HG02610 (cell line): ENCODE data around the gene LMX1B.
"Not testable (repeated sequence)": the region's sequence is repeated elsewhere in the genome, so short reads cannot be mapped to it uniquely, and the experiment has no call there.

Experiments used
- ATAC-seq: cut with Tn5 transposase; IDR thresholded peaks from one replicate; pipeline ENCODE4 v1.9.1; 2021; ENCODE audit warnings: mild to moderate bottlenecking, moderate library complexity; ENCODE audit not compliant: unreplicated experiment

LMX1B gene

DNA sequence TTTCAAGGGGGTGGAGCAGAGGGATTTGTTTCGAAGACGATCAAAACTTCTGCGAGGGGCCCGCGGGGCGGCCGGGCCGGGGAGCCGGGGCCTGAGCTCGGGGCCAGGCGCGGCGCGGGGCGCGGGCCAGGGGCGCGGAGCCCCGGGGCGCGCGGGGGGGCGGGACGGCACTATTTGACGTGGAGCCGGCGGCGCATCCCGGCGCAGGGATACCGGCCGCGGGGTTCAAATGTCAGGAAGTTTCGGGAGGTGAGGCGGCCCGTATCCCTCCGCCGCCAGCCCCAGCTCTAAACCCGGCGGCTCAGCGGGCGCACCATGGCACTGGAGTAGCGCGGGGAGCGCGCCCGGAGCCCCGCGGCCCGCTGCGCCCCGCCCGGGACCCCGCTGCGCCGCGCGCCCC is at the start of gene LMX1B:
Gene LMX1B, plus strand, starts transcription at position 278 of the 400 bp plus-strand sequence. CDS start 522 bp downstream, outside the sequence.
- no peak for ATAC-seq

DNA sequence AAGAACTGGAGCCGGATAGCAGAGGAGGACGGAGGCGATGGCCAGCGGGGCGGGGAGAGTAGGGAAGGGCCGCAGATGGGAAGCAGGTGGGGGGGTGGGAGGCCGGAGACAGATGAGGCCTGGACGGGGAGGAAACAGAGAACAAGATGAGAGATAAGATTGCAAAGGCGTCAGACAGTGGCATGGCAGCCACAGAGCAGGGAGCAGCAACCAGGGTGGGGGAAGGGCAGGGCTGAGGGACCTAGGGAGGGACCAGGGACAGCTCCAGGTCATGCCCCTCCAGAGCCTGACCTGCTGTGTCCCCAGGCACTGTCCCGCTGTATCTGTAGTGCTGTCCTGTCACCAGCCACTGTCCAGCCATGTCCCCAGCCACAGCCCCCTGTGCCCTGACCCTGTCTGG is 49.6 kb upstream of the LMX1B start:
- no peak for ATAC-seq

DNA sequence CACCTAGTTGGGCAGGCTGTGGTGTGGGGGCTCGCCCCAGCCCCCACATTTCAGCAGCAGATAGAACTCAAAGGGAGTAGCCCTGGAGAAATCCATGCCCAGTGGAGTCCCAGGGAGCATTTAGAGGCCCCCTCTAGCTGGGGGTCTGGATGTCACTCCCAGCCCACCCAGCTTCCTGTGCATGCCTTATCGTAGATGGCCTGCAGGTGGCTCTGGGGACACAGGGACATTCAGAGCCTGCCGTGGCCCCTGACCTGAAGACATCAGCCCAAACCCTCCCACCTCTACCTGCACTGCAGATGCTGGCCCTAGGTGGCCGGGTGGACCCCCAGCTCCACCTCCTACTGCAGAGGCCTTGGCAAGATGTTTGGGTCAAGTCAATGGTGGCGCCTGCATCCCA is 49.0 kb upstream of the LMX1B start:
- no peak for ATAC-seq

DNA sequence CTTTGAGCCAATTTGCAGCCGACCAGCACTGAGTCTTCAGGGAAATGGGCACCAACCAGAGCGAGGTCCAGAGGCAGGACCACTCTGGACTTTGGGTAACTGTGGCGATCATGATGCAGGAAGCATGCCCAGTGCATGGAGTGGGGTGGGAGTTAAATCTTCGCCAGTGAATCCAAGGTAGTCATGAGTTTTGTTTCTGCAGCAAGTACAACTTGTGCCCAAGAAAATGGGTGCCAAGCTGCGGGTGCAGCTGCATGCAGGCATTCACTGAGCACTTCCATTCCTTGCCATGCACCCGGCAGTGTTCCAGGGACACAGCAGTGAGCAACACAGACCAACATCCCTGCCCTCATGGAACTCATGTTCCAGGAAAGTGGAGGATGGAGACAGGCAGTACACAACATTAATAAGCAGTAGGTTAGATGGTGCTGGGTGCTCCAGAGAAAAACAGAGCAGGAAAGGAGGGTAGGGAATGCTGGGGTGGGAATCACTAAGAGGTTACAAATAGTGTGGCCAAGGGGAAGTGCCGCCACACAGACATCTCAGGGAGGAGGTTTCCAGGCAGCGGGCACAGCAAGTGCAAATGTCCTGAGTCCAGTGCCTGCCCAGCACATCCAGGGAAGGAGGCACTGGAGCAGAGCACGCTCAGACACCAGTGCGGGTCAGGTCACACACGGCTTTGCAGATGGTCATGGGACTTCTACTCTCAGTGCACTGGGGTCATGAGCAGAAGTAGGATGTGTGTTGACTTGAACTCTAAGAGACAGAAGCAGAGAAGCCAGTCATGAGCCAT is 48.2 kb upstream of the LMX1B start:
- no peak for ATAC-seq

DNA sequence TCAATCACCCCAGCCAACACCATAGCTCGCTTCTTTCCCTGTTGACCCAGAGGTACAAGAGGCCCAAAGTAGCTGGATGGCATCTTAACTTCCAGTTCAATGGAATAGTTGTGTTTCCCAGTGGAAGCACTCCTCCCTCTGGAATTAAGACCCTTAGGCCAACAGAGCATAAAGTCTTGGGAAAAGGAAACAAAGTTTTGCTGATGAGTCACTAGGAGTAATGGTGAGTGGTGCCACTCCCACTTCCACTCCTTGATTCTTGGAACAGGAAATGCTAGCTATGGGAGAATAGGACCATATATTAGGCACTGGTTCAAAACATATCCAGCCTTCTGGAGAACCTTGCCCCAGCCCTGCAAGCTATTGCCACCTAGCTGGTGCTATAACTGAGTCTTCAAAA is 44.7 kb upstream of the LMX1B start:
- no peak for ATAC-seq

DNA sequence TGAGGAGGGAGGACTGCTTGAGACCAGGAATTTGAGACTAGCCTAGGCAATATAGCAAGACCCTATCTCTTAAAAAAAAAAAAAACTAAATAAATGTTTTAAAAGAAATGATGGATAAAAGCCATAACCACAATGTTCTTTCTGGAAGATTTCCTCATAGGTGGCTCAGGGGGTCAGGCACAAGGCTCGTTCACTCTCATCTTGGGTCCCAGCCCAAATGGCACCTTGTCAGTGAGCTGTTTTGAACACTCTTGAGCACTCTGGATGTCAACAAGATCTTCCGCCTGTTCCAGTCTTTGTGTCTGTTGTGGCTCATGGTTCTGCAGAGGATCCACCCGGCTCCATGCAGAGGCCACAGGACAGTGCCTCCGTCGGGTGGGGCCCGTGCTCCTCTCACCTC is 35.7 kb upstream of the LMX1B start:
- ATAC-seq, result no peak

DNA sequence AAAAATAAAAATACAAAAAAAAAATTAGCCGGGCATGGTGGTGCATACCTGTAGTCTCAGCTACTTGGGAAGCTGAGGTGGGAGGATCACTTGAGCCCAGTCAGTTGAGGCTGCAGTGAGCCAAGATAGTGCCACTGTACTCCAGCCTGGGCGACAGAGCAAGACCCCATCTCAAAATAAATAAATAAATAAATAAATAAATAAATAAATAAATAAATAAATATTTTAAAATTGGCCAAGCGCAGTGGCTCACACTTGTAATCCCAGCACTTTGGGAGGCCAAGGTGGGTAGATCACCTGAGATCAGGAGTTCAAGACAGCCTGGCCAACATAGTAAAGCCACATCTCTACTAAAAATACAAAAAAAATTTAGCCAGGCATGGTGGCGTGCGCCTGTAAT is 33.4 kb upstream of the LMX1B start:
- not testable (repeated sequence) for ATAC-seq

DNA sequence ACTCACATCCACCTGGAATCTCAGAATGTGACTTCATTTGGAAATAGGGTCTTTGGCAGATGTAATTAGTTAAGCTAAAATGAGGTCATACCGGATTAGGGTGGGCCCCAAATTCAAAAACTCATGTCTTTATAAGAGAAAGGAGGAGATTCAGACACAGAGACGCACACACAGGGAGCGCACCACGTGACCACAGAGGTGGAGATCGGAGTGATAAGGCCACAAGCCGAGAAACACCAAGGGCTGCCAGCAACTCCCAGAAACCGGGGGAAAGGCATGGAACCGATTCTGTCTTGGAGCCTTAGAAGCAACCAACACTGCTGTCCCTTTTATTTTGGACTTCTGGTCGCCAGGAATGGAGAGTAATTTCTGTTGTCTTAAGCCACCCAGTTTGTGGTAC is 31.8 kb upstream of the LMX1B start:
- ATAC-seq, result no peak

DNA sequence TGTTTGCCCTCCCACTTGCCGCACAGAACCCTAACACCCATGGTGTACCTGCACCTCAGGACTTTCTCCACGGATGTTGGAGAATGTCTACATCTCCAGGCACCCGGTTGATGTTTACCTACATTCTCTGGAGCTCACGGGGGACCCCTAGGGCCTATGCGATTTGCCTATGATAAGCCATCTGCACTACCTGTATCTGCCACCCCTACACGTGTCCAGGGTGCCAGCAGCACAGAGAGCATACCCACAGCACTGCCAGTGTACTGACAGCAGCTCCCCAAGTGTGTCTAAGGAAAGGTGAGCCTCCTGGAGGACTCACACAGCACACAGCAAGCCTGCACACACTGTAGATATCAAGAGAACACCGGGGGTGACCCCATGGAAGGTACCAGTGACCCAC is 31.3 kb upstream of the LMX1B start:
- no peak for ATAC-seq

DNA sequence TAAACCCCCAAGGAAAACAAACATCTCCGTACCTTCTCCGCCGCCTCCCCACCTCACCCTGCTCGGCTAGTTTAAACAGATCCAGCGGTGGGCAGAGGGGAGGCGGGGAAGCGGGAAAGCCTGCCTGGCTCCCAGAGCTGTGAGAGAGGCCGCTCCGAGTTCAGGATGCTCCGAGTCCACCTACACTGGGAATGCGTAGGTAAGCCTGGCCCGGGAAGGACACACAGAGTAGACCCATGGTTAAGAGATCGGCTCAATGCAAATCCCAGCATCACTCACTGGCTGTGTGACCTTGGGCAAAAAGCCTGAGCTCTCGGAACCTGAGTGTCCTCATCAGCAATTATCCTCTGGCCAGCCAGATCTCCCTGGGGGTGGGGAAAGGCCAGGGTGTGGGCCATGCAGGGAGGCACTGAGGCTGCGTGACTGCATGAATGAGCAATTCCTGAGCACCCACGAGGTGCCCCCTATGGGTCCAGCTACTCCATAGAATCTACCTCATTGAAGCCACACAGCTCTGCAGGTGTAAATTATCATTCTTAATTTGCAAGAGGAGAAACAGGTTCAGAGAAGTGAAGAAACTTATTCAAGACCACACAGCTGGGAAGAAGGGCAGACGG is 30.5 kb upstream of the LMX1B start:
- ATAC-seq, result no peak

DNA sequence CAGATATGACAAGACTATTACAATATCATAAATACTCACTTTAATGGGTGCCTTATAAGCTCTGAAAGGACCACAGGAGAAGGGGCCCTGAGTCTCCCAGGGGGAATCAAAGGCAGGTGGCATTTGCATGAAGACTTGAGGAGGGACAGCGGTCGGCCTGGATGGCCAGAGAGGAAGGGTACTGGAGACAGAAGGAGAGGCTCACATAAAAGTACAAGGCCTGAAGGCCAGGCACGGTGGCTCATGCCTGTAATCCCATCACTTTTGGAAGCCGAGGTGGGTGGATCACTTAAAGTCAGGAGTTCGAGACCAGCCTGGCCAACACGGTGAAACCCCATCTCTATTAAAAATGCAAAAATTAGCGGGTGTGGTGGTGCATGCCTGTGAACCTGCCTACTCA is 29.1 kb upstream of the LMX1B start:
- ATAC-seq, result no peak

DNA sequence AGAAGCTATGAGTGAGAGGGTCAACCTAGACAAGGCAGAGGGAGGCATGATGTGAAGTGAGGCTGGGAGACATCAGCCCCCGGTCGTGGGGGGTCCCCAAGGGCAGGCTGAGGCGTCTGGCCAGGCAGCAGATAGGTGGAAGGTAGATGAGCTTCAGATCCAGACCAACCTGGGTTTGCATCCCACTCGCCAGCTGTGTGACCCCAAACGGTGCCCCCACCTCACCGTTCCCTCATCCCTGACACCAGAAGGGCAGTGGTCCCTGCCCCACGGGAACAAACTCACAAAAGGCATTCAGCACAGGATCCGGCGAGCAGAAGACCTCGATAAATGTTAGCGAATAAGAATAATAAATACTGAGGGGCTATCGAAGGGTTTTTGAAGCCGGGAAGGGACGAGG is 27.5 kb upstream of the LMX1B start:
- ATAC-seq, result no peak

DNA sequence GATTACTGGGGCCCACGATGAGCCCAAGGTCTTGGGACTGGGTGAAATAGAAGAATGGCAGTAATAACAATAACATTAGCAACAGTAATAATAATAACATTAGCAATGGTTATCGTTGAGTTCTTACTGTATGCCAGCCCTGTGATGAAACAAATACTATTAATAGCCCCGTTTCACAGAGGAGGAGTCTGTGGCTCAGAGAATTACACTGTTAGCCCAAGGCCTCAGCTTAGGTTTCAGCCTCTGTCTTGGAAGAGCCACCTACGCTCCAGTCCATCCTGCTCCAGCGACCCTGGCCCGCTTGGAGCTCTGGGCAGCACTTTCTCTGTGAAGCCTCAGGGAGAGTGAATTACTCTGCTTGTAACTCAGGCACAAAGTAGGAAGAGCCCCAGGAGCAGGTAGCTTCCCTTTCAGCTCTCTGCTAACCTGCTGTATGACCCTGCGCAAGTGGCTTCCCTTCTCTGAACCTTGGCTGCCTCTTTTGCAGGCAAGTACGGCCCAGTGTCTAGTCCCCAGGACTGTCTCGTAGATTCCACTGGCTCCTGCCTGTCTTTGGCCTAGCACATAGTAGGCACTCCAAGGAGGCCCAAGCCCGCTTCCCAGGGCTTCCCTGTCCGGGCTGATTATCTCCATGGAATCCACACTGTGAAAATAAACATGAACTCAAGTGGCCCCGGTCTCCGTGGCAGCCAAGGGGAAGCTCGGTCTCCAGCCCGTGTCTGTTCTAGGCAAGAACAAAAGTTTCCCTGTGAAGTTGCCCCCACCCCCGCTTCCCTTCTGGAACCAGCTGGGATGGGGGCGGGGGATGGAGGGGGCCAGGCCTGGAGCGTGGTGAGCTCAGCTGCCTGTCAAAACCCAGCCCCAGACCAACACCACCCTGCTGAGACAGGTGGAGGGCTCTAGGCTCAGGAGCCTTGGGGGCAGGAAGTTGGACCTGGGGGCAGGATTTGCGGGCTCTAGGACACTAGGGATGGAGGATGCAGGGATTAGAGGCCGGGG is 26.2 kb upstream of the LMX1B start:
- ATAC-seq, result no peak

DNA sequence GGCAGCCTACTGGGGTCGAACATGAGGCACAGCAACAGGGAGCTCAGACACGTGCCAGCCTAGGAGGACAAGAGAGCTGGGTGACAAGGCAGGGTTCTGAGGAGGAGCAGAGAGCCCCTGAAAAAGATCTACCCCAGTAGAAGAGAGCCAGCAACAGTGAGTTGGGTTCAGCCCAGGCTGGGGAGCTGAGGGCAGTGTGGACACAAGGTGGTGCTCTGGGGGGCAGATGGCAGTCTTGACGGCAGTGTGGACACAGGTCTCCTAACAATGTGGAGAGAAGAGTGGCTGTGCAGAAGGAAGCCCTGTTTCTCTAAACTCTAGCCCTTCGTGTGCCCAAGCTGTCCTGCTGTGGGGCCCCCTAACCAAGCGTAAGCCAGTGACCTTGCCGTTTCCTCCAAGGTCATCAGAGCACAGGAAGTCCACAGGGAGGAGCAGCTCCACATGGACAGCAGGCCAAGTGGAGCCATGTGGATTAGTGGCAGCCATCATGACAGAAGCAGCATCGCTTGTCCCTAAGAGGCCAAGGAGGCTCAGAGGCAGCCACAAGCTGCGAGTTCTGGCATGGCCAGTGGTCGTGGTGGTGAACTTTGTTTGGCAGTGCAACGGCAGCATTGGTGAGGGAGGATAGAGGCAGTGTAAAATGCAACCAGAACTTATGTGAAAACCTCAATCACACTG is 25.1 kb upstream of the LMX1B start:
- ATAC-seq, result no peak

DNA sequence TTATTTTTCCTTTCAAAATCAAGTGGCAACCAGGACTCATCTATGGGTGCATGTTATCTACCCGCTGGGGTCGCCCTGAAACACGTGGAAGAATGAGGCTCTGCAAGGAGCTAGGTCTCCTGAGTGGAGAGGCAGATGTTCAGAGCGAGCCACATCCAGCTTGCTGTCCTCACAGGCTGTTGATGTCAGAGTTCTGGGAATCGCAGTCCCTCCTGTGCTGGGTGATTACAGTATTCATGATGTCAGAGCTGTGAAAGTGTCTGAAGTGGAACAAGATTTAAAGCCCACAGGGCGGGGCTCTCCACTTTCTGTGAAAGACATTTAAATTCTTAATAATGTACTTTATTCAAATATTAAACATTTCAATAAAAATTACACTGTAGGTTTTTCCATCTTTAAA is 24.4 kb upstream of the LMX1B start:
- ATAC-seq, result no peak

DNA sequence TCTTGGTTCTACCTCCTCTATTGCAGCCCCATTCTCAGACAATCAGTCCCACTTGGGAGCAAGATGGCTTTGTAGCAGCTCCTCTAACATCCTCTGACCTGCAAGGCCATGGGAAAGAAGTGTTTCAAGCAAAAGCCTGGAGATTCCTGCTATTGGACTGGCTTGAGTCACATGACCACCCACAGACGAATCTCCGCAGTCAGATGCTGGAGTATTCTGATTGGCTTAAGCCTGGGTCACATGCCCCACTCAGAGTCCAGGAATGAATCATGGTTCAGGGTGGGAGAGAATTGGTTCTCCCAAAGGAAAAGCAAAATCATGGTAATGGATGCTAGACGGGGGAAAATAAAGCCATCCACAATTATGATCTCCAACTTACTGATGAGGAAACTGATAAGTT is 22.6 kb upstream of the LMX1B start:
- ATAC-seq, result no peak

DNA sequence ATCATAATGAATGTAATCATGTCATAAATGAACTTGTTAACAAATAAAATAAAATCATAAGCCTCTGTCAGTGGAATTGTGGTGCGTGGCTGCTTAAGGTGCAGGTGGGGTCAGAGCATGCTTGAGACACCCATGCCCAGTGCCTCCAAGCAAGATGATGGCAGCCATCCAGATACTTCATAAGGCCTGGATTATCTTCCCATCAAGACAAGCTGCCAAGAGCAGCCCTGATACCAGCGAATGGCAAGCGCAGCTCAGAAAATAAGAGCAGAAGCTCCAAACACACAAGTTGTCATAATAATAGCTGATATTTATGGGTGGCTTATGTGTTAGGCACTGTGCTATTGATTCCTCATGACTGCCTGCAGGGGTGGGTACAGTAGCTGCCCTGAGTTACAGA is 21.8 kb upstream of the LMX1B start:
- ATAC-seq, result no peak

DNA sequence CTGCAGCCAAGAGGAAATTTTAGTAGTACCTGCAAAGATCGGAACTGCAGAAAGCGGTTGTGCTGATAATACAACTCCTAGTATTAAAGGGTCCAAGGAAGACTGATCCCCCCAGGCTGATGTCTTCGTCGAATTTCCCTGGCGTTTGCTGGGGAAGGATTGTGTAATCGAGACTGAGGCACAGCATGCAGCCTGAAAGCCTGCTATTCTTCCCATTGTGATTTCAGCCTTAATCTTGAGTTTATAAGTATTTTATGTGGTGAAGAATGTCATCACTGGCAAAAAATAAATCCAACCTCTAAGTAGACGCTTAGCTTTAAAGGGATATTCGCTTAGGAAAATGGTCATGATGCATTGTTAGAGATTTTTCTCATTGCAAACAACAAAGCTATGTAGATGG is 21.3 kb upstream of the LMX1B start:
- no peak for ATAC-seq

DNA sequence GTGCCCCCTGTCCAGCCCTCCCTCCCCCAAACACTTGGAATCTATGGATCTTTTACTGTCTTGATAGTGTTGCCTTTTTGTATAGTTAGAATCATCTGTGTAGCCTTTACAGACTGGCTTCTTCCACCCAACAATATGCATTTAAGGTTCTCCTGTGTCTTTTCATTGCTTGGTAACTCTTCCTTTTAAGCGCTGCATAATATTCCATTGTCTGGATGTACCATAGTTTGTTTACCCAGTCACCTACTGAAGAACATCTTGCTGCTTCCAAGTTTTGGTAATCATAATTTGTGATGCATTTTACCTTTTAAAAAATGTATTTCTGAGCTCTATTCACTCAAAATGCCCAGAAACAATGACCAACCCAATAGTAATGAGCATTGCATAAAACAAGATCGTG is 17.7 kb upstream of the LMX1B start:
- ATAC-seq, result no peak

DNA sequence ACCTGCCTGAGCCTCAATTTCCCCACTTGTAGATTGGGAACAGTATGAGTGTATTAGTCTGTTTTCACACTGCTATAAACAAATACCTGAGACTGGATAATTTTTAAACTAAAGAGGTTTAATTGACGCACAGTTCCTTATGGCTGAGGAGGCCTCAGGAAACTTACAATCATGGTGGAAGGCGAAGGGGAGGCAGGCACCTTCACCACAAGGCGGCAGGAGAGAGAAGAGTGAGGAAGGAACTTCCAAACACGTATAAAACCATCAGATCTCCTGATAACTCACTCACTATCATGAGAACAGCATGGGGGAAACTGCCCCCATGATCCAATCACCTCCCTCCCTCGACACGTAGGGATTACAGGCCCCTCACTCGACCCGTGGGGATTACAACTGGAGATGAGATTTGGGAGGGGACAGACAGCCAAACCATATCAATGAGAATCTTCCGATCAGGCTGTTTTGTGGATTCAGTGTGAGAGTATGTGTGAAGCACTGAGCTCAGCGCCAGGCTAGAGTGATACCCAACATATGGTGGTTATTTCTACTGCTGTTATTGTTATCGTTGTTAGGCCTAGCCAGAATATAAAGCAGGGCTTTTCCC is 14.6 kb upstream of the LMX1B start:
- ATAC-seq, result no peak
